Thoracic aorta (tissue), 2 donors: ENCODE measurements around the gene EIF1AD. TPM values are rescaled to one million over a fixed set of nuclear protein-coding genes. Genes with fewer than 3 reads are reported as not detected.
"Not testable (repeated sequence)": the region's sequence is repeated elsewhere in the genome, so short reads cannot be mapped to it uniquely, and the experiment has no call there.

Experiments
- ATAC-seq: fragments of 150-250 bp; one replicate; pipeline ENCODE4 v1.8.0; 2017; ENCODE audit warnings: low read depth; ENCODE audit not compliant: insufficient number of reproducible peaks, low FRiP score
- DNase-seq: peaks from one replicate; pipeline ENCODE4 v3.0.0-alpha.2; 2020; ENCODE audit warnings: low spot score
- H3K27ac ChIP-seq, 2 donors: fragments of 200-600 bp; sonication (generic); 1 replicate in 1 of 2; 2 replicates in 1 of 2; pipeline ENCODE4 v1.5.1; 2016; ENCODE audit warnings: mild to moderate bottlenecking in 2 of 2, moderate library complexity in 2 of 2
- H3K27me3 ChIP-seq: fragments of 200-600 bp; sonication (generic); replicated peaks from 2 replicates; pipeline ENCODE4 v1.6.0; 2016; ENCODE audit warnings: mild to moderate bottlenecking; ENCODE audit not compliant: insufficient read depth
- H3K36me3 ChIP-seq: fragments of 200-600 bp; sonication (generic); one replicate; pipeline ENCODE4 v1.5.1; 2016
- H3K4me1 ChIP-seq, 2 donors: fragments of 200-600 bp; sonication (generic); 1 replicate in 1 of 2; 2 replicates in 1 of 2; pipeline versions ENCODE4 v1.5.1 to v1.6.0; 2016; ENCODE audit warnings: low read depth in 2 of 2, mild to moderate bottlenecking in 1 of 2; ENCODE audit not compliant: control insufficient read depth in 1 of 2
- H3K4me3 ChIP-seq: fragments of 200-600 bp; sonication (generic); 2 replicates; pipeline ENCODE4 v1.5.1; 2016; ENCODE audit warnings: mild to moderate bottlenecking
- H3K9me3 ChIP-seq: fragments of 200-600 bp; sonication (generic); 2 replicates; pipeline ENCODE4 v1.5.1; 2016
- CTCF ChIP-seq: fragments of 200-600 bp; sonication (generic); IDR thresholded peaks from one replicate; pipeline ENCODE4 v1.5.1; 2019; ENCODE audit warnings: antibody characterized with exemption
- total RNA-seq, 2 donors: library from RNA; depleted of rRNA; stranded (reverse); fragments of >200 nt; gene quantifications; one replicate each; pipeline versions ENCODE4 v1.1.0 to v1.2.3, GENCODE V29; 2016

The EIF1AD gene
- total RNA-seq, 2 donors from 2014 or later: 20.6 to 43.5 TPM

- Histone ChIP-seq H3K4me1 (no peaks in the 10 kb centered on the region), H3K9me3 (no peaks in the 10 kb centered on the region), H3K4me3 (no peak overlapping the region), H3K27me3 (no peaks in the 10 kb centered on the region), H3K36me3 (no peaks in the 10 kb centered on the region), H3K27ac (no peak overlapping the region)
- ATAC-seq: no peak
- no peak for DNase-seq
- no peak for TF ChIP-seq CTCF
These were observed 31.2 kb upstream of the EIF1AD start for GRCh38 chr11:66032957-66033735.

- Histone ChIP-seq H3K27ac (no peak within 1 kb of the TSS), H3K36me3 (no peaks in the 10 kb centered on the region), H3K9me3 (no peaks in the 10 kb centered on the region), H3K4me3 (no peak within 1 kb of the TSS), H3K4me1 (peaks cover 9 to 20% of the 10 kb centered on the region in 2 donors), H3K27me3 (no peaks in the 10 kb centered on the region)
- DNase-seq (no peak), ATAC-seq (no peak)
- no peak for TF ChIP-seq CTCF
These were observed 24.1 kb upstream of the EIF1AD start, which contains the start of gene CATSPER1 for GRCh38 chr11:66026017-66026529. Gene CATSPER1, minus strand, starts transcription at chr11:66026479. Its CDS starts 100 bp downstream, at chr11:66026379.

GRCh38 chr11:66023186-66023440 is 21.2 kb upstream of the EIF1AD start:
- DNase-seq: not testable (repeated sequence)

GRCh38 chr11:66022401-66023185 is 20.6 kb upstream of the EIF1AD start:
- DNase-seq (no peak), ATAC-seq (no peak)
- peak overlapping the region in 1 of 2 donors; percentile 82 for H3K27ac ChIP-seq
- no peaks in the 10 kb centered on the region for H3K36me3 ChIP-seq
- no peaks in the 10 kb centered on the region for H3K9me3 ChIP-seq
- peaks cover 15 to 27% of the 10 kb centered on the region in 2 donors for H3K4me1 ChIP-seq
- H3K27me3 ChIP-seq: no peaks in the 10 kb centered on the region
- TF ChIP-seq CTCF: peak; percentile 99
- peak overlapping the region; percentile 61 for H3K4me3 ChIP-seq

More at GRCh38 chr11:66023186-66023440, 21.2 kb upstream of the EIF1AD start:
- H3K36me3 ChIP-seq, H3K9me3 ChIP-seq, H3K27ac ChIP-seq, H3K27me3 ChIP-seq, ATAC-seq, H3K4me3 ChIP-seq: not testable (repeated sequence)
- peaks cover 15 to 27% of the 10 kb centered on the region in 2 donors for H3K4me1 ChIP-seq

GRCh38 chr11:66020618-66021357 is 18.8 kb upstream of the EIF1AD start:
- DNase-seq (no peak), ATAC-seq (no peak)
- no peak for TF ChIP-seq CTCF
- H3K27ac ChIP-seq: peak overlapping the region; percentile 60 to 82
- peak overlapping the region; percentile 27 for H3K4me3 ChIP-seq
- no peaks in the 10 kb centered on the region for H3K9me3 ChIP-seq
- peaks cover 27 to 38% of the 10 kb centered on the region in 2 donors for H3K4me1 ChIP-seq
- H3K27me3 ChIP-seq: no peaks in the 10 kb centered on the region
- no peaks in the 10 kb centered on the region for H3K36me3 ChIP-seq
